Measurements from ENCODE around the gene KCNJ1. TPM values are rescaled to one million over a fixed set of nuclear protein-coding genes. Genes with fewer than 3 reads are reported as not detected.
A peak's percentile ranks its signal among the peaks of the same experiment; 100 is the strongest.

The KCNJ1 gene
- total RNA-seq, 1 experiment from 2014 or later: not detected

- no peaks in the 10 kb centered on the region for H3K9me3 ChIP-seq (ENCODE audit: low read length)
- intact Hi-C loops (cut with micrococcal nuclease): loop anchor here (5.0 kb wide), 1 partner anchor 540 kb away; no protein-coding TSS in a partner anchor
- TF ChIP-seq EZH2phosphoT487 (IDR thresholded peaks at IDR 0.05; ENCODE audit: borderline replicate concordance, low read length) (no peak), CTCF (conservative IDR thresholded peaks at IDR 0.05; ENCODE audit: low read depth, low read length) (no peak), EZH2 (IDR thresholded peaks at IDR 0.05; ENCODE audit: low read length, unreplicated experiment) (no peak)
- H3K79me2 ChIP-seq (ENCODE audit: low read length): no peaks in the 10 kb centered on the region
- H3K27me3 ChIP-seq (ENCODE audit: low read length): no peaks in the 10 kb centered on the region
- no peak overlapping the region for H3K9ac ChIP-seq (ENCODE audit: low read length)
- H3K9me2 ChIP-seq (replicated peaks; ENCODE audit: low read length): no peaks in the 10 kb centered on the region
- H3K4me3 ChIP-seq (ENCODE audit: low read length): peak overlapping the region; percentile 50
- H3K4me1 ChIP-seq (ENCODE audit: insufficient read depth, low read length): peaks cover 18% of the 10 kb centered on the region; the same call in 1 of the 2 replicates
- BruUV-seq (replicated peaks): no TSS peak
- DNase-seq (no peak), ATAC-seq (no peak)
- no peak overlapping the region for H3K27ac ChIP-seq (ENCODE audit: low read length)
- POLR2A ChIA-PET (ENCODE audit: unreplicated experiment): no interaction called here
- H2AFZ ChIP-seq (ENCODE audit: low read length): peak overlapping the region; percentile 82
- no peaks in the 10 kb centered on the region for H3K36me3 ChIP-seq (ENCODE audit: low read depth, low read length)
- CTCF ChIA-PET: no interaction called here
- H3F3A ChIP-seq (ENCODE audit: low read length, unreplicated experiment): no peaks in the 10 kb centered on the region
- no peaks in the 10 kb centered on the region for H4K20me1 ChIP-seq (ENCODE audit: low read length)
- peak overlapping the region; percentile 79 for H3K4me2 ChIP-seq (ENCODE audit: low read length)
Observed at GRCh38 chr11:128832121-128832497, 35.0 kb downstream of the KCNJ1 start.

- Histone ChIP-seq H2AFZ (ENCODE audit: low read length) (peak overlapping the region; percentile 82), H3K4me2 (ENCODE audit: low read length) (peak overlapping the region; percentile 79)
Observed at GRCh38 chr11:128831174-128832120, 35.6 kb downstream of the KCNJ1 start.

More at GRCh38 chr11:128831174-128832120, 35.6 kb downstream of the KCNJ1 start:
- H3K27me3 ChIP-seq (ENCODE audit: low read length): no peaks in the 10 kb centered on the region
- no peak overlapping the region for H3K27ac ChIP-seq (ENCODE audit: low read length)
- no peaks in the 10 kb centered on the region for H3F3A ChIP-seq (ENCODE audit: low read length, unreplicated experiment)
- peak overlapping the region; percentile 50; the same call in 1 of the 2 replicates for H3K4me3 ChIP-seq (ENCODE audit: low read length)
- no peak for TF ChIP-seq EZH2phosphoT487 (IDR thresholded peaks at IDR 0.05; ENCODE audit: borderline replicate concordance, low read length)
- peak; percentile 97 for TF ChIP-seq CTCF (conservative IDR thresholded peaks at IDR 0.05; ENCODE audit: low read depth, low read length)
- no peaks in the 10 kb centered on the region for H4K20me1 ChIP-seq (ENCODE audit: low read length)
- H3K36me3 ChIP-seq (ENCODE audit: low read depth, low read length): no peaks in the 10 kb centered on the region
- BruUV-seq (replicated peaks): no TSS peak
- DNase-seq: peak; percentile 91
- peaks cover 18% of the 10 kb centered on the region; the same call in 1 of the 2 replicates for H3K4me1 ChIP-seq (ENCODE audit: insufficient read depth, low read length)
- H3K9me3 ChIP-seq (ENCODE audit: low read length): no peaks in the 10 kb centered on the region
- H3K9me2 ChIP-seq (replicated peaks; ENCODE audit: low read length): no peaks in the 10 kb centered on the region
- ChIA-PET CTCF (interaction anchor here (0.6 to 1.3 kb wide), 4 partner anchors 199 to 701 kb away, joined by 5 to 8 read pairs (median 6); no protein-coding TSS in a partner anchor), POLR2A (ENCODE audit: unreplicated experiment) (interaction anchor here (0.5 kb wide), 1 partner anchor 245 kb away, joined by 5 read pairs; no protein-coding TSS in a partner anchor)
- peak; percentile 94 for ATAC-seq
- H3K79me2 ChIP-seq (ENCODE audit: low read length): no peaks in the 10 kb centered on the region
- H3K9ac ChIP-seq (ENCODE audit: low read length): no peak overlapping the region
- intact Hi-C loops (cut with micrococcal nuclease): loop anchor here (1.0 to 5.0 kb wide), 5 partner anchors 199 to 800 kb away; no protein-coding TSS in a partner anchor
